GM12801 (cell line): ENCODE measurements around the gene BMAL2.

Experiments used
- CTCF ChIP-seq: IDR thresholded peaks from one replicate; pipeline ENCODE4 v1.5.1; 2011; ENCODE audit warnings: control low read depth; ENCODE audit not compliant: insufficient read length; ENCODE audit errors: extremely low read depth

Gene BMAL2

GRCh38 chr12:27355979-27356378 lies 23.3 kb downstream of the BMAL2 start:
- TF ChIP-seq CTCF: no peak

GRCh38 chr12:27359578-27360340 lies 27.1 kb downstream of the BMAL2 start:
- no peak for TF ChIP-seq CTCF

- no peak for TF ChIP-seq CTCF
Observed at GRCh38 chr12:27361372-27361771, 28.7 kb downstream of the BMAL2 start.

GRCh38 chr12:27366621-27367020 lies 34.0 kb downstream of the BMAL2 start:
- TF ChIP-seq CTCF: no peak

- no peak for TF ChIP-seq CTCF
Observed at GRCh38 chr12:27367078-27367477, 34.4 kb downstream of the BMAL2 start.

- TF ChIP-seq CTCF: no peak
Observed at GRCh38 chr12:27382171-27382795, 49.6 kb downstream of the BMAL2 start.
